Measurements from ENCODE around the gene GTF2IRD2.
"Not testable (repeated sequence)": the region's sequence is repeated elsewhere in the genome, so short reads cannot be mapped to it uniquely, and the experiment has no call there.

DNA sequence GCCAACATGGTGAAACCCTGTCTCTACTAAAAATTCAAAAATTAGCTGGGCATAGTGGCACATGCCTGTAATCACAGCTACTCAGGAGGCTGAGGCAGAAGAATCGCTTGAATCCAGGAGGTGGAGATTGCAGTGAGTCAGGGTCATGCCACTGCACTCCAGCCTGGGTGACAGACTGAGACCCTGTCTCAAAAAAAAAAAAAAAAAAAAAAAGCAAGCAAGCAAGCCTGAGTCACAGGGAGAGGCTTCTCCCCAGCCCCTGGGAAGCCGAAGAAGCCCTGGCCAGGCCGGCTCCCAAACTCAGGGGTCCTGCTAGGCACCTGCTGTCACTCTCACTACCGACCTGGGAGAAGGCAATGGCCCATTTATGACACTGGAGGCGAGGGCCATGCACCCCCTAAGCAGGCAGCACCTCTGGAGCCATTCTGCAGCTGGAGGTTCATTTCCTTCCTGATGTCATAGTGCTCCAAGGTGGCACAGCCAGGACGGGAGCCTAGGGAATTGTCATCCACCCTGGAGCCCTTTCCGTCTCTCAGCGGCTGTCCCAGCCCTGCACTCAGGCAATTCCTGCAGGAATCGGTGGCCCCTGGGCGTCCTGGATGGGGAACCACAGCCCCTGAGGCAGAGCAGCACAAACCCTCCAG lies 22.8 kb upstream of the GTF2IRD2 start:
- TF ChIP-seq, protein P1, sequence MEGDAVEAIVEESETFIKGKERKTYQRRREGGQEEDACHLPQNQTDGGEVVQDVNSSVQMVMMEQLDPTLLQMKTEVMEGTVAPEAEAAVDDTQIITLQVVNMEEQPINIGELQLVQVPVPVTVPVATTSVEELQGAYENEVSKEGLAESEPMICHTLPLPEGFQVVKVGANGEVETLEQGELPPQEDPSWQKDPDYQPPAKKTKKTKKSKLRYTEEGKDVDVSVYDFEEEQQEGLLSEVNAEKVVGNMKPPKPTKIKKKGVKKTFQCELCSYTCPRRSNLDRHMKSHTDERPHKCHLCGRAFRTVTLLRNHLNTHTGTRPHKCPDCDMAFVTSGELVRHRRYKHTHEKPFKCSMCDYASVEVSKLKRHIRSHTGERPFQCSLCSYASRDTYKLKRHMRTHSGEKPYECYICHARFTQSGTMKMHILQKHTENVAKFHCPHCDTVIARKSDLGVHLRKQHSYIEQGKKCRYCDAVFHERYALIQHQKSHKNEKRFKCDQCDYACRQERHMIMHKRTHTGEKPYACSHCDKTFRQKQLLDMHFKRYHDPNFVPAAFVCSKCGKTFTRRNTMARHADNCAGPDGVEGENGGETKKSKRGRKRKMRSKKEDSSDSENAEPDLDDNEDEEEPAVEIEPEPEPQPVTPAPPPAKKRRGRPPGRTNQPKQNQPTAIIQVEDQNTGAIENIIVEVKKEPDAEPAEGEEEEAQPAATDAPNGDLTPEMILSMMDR (conservative IDR thresholded peaks at IDR 0.05; ENCODE audit: low read depth, low read length), result not testable (repeated sequence)
- TF ChIP-seq SMC3 (IDR thresholded peaks at IDR 0.05; ENCODE audit: low read depth, low read length); RAD21 (IDR thresholded peaks at IDR 0.05; ENCODE audit: low read length); POLR2A (IDR thresholded peaks at IDR 0.05; ENCODE audit: low read depth, low read length); RFX5 (IDR thresholded peaks at IDR 0.05; ENCODE audit: low read depth, low read length); MAFK (IDR thresholded peaks at IDR 0.05; ENCODE audit: low read depth, low read length); CEBPB (IDR thresholded peaks at IDR 0.05; ENCODE audit: low read depth, low read length); MAZ (IDR thresholded peaks at IDR 0.05; ENCODE audit: borderline replicate concordance, low read depth, low read length); NFE2L2 (IDR thresholded peaks at IDR 0.05; ENCODE audit: low read depth, low read length): not testable (repeated sequence)
- TF ChIP-seq, protein P2, sequence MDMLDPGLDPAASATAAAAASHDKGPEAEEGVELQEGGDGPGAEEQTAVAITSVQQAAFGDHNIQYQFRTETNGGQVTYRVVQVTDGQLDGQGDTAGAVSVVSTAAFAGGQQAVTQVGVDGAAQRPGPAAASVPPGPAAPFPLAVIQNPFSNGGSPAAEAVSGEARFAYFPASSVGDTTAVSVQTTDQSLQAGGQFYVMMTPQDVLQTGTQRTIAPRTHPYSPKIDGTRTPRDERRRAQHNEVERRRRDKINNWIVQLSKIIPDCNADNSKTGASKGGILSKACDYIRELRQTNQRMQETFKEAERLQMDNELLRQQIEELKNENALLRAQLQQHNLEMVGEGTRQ (IDR thresholded peaks at IDR 0.05; ENCODE audit: low read depth, low read length), result not testable (repeated sequence)
